Hindlimb muscle (tissue), 1 donor: ENCODE measurements around the gene DUOX2. TPM values are rescaled to one million over a fixed set of nuclear protein-coding genes. Genes with fewer than 3 reads are reported as not detected.
A peak's percentile ranks its signal among the peaks of the same experiment; 100 is the strongest.

Source experiments
- DNase-seq: peaks from one replicate; pipeline ENCODE4 v3.0.0-alpha.2; 2013
- polyA plus RNA-seq: library from polyadenylated mRNA; unstranded; fragments of 120-200 nt; gene quantifications from one replicate; pipeline ENCODE4 v1.2.1, GENCODE V29; 2013; ENCODE audit not compliant: insufficient read length

DUOX2 gene
- polyA plus RNA-seq: 0.13 TPM

GRCh38 chr15:45114076-45114750 is at the start of gene DUOX2, which contains the start of gene DUOXA2:
TSS of gene DUOX2 (minus strand) at chr15:45114172. CDS start at chr15:45113411, 761 bp downstream.
TSS of gene DUOXA2 (plus strand) at chr15:45114326. CDS start at chr15:45114606, 280 bp downstream.
- no peak for DNase-seq

DNA sequence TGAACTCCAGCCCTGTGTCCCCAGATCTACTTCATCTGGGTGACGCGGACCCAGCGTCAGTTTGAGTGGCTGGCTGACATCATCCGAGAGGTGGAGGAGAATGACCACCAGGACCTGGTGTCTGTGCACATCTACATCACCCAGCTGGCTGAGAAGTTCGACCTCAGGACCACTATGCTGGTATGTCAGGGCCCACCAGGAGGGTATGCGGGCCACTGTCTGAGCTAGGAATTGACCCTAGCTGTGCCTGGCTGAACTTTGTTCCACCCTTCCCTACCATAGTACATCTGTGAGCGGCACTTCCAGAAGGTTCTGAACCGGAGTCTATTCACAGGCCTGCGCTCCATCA is 49.5 kb upstream of the DUOX2 start:
- no peak for DNase-seq

DNA sequence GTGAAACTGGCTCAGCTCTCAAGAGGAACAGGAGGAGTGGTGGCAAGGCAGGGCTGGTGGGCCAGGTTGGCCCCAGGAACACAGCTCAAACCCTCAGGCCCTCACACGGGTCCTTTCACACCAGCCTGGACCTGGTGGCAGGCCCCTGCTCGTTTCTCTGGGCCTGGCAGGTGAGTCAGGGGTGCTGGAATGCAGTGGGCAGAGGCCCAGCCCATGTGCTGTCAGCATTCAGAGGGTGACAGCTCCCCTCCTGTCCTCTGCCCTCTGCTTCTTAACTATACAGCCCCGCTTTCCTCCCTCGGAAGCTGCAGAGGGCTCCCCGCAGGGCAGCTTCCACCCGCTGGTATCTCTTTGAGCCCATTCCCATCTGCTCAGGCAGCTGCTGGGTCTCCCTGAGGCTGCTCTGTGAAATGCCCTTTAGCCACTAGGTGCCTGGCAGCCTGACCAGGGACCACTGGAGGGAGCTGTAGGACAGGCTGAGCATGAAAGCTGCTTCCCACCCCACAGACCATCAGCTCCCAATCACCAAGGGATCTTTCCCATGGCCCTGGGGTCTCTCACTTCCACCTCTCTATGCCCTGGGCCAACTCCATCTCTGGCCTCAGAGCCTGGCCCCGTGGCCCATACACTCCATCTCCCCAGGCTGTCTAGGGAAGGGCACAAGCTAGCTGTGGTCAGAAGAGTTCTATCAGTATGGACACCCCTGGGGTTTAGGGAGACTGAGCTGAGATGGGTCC is 49.0 kb upstream of the DUOX2 start:
- peak; percentile 69 for DNase-seq

- DNase-seq: no peak
Observed at GRCh38 chr15:45161666-45162065, 47.7 kb upstream of the DUOX2 start.

- no peak for DNase-seq
Observed at GRCh38 chr15:45157974-45158373, 44.0 kb upstream of the DUOX2 start.

DNA sequence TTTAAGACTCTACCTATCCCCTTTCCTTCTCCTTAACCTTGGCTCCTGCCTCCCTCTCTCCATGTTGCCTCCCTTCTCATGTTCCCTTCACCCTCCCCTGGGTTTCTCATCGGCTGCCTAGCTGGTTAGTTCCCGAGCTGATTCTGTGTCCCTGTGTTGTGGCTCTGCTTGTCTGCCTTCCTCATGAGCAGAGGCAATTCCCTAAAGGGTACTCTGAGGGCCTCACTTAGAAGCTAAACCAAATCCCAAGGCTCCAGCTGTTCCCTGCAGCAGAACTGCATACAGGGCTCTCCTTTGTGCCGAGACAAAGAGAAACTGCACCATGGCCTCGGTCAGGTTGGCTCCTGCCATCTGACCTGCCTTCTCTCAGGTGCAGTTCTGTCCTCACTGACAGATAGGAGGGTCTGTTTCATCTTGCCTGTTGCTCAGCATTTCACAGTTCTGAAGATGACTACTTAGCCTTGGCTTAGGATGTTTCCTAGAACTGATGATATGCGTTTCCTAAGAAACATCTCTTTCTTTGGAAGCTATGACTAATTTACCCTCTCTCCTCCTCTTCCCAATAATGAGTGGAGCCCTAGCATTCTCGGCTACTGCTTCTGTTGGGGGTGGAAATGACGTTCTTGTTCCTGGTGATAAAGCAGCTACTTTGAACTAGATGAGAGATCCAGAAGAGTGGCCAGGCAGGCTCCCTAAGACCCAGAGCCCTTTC is 42.9 kb upstream of the DUOX2 start:
- no peak for DNase-seq

GRCh38 chr15:45155739-45156138 is 41.8 kb upstream of the DUOX2 start:
- no peak for DNase-seq

DNA sequence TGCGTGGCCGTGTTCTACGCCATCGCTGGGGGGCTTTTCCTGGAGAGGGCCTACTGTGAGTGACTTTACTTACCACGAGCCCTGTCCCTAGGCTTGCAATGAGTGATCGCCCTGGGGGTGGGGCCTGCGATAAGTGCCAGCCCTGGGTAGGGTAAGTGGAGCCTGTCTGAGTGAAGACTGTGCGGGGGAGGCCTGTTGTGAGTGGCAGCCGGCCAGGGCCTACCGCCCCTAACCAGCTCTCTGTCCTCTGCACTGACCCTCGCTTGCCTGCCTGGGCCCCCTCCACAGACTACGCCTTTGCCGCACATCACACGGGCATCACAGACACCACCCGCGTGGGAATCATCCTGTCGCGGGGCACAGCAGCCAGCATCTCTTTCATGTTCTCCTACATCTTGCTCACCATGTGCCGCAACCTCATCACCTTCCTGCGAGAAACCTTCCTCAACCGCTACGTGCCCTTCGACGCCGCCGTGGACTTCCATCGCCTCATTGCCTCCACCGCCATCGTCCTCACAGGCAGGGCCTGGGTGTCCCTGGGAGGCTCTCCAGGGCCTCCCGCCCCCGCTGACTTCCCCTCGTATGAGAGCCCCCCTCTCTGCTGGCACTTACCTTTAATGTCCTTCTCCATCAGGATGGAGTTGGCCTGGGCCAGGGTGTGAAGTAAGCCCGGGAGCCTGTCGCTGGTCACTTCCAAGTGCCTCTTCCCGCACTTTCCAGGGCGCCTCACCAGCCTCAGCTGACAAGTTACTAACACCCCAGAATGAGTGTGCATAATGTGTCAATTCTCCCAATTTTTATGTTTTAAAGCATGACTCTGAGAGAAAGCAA is 38.2 kb upstream of the DUOX2 start:
- no peak for DNase-seq

- DNase-seq: no peak
Observed at GRCh38 chr15:45150997-45151396, 37.0 kb upstream of the DUOX2 start.

GRCh38 chr15:45150481-45150880 is 36.5 kb upstream of the DUOX2 start:
- DNase-seq: no peak

GRCh38 chr15:45149060-45149459 is 35.1 kb upstream of the DUOX2 start:
- DNase-seq: no peak

DNA sequence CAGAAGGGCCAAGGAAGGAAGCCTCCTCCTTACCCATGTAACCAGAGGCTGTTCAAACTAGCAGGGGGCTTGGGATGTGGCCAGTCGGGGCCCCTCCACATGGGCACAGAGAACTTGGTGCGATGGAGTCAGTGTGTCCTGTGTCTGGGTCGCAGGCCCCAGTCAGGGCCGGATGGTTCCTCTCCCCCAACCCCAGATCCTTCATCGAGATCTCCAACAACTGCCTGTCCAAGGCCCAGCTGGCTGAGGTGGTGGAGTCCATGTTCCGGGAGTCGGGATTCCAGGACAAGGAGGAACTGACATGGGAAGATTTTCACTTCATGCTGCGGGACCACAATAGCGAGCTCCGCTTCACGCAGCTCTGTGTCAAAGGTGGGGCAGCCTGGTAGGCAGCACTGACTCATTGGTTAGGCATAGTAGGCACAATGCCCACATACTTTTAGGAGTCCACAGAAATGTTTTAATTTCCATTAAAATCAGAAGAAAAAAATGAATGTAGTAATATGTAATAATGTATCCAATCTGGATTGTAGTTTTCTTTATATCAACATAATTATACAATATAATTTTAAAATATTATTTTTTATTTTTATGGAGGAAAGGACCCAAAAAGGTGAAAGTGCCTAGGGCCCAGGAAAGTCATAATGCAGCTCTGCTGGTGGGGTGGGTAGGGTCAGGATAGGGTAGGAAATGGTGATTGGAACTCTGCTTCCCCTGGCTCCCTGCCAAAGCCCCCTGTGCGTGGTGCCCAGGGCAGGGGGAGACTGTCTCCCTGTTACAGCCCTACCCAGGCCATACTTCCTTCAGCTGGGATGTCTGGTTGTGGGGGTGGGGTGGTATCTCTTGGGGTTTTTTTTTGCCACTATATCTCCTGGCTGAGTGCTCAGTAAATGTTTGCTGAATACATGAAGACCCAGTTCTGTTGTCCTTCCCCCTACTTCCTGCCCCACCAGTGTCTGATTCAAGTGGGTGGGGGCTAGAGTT is 34.4 kb upstream of the DUOX2 start:
- no peak for DNase-seq

DNA sequence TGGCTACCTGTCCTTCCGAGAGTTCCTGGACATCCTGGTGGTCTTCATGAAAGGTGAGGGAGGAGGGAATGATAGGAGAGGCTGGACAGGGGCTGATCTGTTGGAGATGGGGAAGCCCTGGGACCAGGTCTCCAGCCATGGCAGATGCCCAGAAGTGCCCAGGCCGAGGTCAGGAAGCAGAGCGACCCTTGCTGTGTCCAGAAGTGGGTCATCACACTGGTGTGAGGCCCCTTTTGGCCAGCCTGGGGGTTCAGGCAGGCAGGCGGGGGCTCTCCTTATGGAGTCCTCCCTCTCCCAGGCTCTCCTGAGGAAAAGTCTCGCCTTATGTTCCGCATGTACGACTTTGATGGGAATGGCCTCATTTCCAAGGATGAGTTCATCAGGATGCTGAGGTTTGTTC is 33.6 kb upstream of the DUOX2 start:
- DNase-seq: no peak

DNA sequence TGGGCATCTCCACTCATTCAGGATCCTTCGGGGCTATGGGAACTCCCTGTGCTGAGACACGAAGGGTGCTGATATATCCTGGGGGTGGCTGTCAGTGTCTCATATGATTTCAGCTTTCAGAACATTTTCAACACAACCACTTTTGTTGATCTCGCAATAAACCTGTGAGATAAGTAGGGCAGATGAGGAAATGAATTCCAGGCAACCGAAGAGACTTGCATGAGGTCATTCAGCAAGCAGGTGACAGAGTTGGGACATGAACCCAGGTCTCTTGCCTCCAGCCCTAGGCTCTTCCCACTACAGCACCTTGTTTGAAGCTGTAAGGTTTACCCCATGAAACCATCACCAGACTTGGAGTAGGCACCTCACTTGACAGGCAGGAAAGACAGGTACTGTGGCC is 32.4 kb upstream of the DUOX2 start:
- no peak for DNase-seq

GRCh38 chr15:45144775-45145174 is 30.8 kb upstream of the DUOX2 start:
- no peak for DNase-seq

- no peak for DNase-seq
Observed at GRCh38 chr15:45143946-45144345, 30.0 kb upstream of the DUOX2 start.

GRCh38 chr15:45143056-45143455 is 29.1 kb upstream of the DUOX2 start:
- DNase-seq: no peak

GRCh38 chr15:45141386-45141785 is 27.4 kb upstream of the DUOX2 start:
- DNase-seq: no peak

GRCh38 chr15:45140557-45141250 is 26.7 kb upstream of the DUOX2 start:
- DNase-seq: no peak

DNA sequence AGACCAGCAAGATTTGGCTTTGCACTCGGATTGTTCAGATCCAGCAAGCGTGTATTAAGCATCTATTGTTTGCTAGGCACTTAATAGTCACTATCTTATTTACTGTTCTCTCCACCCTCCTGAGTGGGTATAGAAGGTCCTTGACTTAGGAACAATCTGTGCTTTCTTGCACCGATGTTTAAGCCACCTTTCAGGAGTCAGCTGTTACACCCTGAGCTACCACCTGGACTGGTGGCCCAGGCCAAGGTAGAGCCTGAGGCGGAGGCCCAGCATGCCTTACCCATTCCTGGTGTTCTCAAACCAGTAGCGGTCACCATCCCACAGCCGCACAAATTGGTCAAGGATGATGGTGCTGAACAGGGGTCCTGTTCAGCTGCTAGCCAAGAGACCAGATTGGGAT is 25.8 kb upstream of the DUOX2 start:
- DNase-seq: no peak
